ENCODE results near the gene MSH2.
"Not testable (repeated sequence)": the region's sequence is repeated elsewhere in the genome, so short reads cannot be mapped to it uniquely, and the experiment has no call there.

The MSH2 gene

GRCh38 chr2:47360283-47360682, 42.7 kb upstream of the MSH2 start:
- Mint-ChIP-seq H3K27me3 (ENCODE audit: low read depth) (no peaks in the 10 kb centered on the region), H3K9me3 (no peaks in the 10 kb centered on the region), H3K36me3 (ENCODE audit: low read depth) (no peaks in the 10 kb centered on the region), H3K27ac (no peak overlapping the region), H3K4me1 (peaks cover 6% of the 10 kb centered on the region), H3K4me3 (no peak overlapping the region)
- TF ChIP-seq, protein P1, sequence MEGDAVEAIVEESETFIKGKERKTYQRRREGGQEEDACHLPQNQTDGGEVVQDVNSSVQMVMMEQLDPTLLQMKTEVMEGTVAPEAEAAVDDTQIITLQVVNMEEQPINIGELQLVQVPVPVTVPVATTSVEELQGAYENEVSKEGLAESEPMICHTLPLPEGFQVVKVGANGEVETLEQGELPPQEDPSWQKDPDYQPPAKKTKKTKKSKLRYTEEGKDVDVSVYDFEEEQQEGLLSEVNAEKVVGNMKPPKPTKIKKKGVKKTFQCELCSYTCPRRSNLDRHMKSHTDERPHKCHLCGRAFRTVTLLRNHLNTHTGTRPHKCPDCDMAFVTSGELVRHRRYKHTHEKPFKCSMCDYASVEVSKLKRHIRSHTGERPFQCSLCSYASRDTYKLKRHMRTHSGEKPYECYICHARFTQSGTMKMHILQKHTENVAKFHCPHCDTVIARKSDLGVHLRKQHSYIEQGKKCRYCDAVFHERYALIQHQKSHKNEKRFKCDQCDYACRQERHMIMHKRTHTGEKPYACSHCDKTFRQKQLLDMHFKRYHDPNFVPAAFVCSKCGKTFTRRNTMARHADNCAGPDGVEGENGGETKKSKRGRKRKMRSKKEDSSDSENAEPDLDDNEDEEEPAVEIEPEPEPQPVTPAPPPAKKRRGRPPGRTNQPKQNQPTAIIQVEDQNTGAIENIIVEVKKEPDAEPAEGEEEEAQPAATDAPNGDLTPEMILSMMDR (IDR thresholded peaks at IDR 0.05; ENCODE audit: unreplicated experiment in 3 of 3), result no peak

DNA sequence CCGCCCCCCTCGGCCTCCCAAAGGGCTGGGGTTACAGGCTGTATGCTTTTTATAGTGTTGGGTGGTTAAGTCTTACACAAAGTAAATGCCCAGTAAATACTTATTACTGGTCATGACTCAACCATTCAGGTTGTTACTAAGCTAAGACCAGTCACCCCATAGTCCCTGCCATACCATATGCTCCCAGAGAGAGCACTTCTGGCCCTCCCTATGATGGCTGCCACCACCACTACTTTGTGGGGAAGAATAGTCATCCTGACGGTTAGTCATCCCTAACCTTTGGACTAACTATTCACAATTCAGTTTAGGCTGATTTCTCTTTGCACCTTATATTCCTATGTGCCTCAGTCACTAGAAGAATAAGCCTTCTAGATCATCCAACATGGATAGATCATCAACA, 42.0 kb upstream of the MSH2 start:
- H3K36me3 Mint-ChIP-seq (ENCODE audit: low read depth), result no peaks in the 10 kb centered on the region
- no peaks in the 10 kb centered on the region for H3K9me3 Mint-ChIP-seq
- TF ChIP-seq, protein P1 (IDR thresholded peaks at IDR 0.05; ENCODE audit: unreplicated experiment in 3 of 3), result no peak
- H3K4me1 Mint-ChIP-seq, result peaks cover 6% of the 10 kb centered on the region
- H3K27me3 Mint-ChIP-seq (ENCODE audit: low read depth), result peaks cover 4% of the 10 kb centered on the region
- no peak overlapping the region for H3K4me3 Mint-ChIP-seq
- no peak overlapping the region for H3K27ac Mint-ChIP-seq

GRCh38 chr2:47361505-47362229, 41.3 kb upstream of the MSH2 start:
- H3K36me3 Mint-ChIP-seq (ENCODE audit: low read depth); H3K27me3 Mint-ChIP-seq (ENCODE audit: low read depth); H3K4me3 Mint-ChIP-seq; H3K4me1 Mint-ChIP-seq; H3K9me3 Mint-ChIP-seq: not testable (repeated sequence)
- H3K27ac Mint-ChIP-seq, result peak overlapping the region in 1 of 3 experiments; percentile 4

DNA sequence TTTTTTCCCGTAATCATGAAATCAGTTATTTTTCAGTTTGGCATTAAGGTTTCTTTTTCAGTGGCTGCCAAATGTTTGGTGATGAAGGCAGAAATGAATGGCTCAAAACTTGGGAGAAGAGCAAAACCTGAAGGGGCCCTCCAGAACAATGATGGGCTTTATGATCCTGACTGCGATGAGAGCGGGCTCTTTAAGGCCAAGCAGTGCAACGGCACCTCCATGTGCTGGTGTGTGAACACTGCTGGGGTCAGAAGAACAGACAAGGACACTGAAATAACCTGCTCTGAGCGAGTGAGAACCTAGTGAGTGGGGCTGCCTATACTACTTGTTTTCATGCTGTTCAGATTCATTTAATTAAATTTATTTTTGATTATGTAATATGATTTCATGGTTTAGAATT, 29.2 kb upstream of the MSH2 start:
- Mint-ChIP-seq H3K27ac (peak overlapping the region in 1 of 3 experiments; percentile 33), H3K27me3 (ENCODE audit: low read depth) (peaks cover 25% of the 10 kb centered on the region), H3K36me3 (ENCODE audit: low read depth) (peaks cover 8% of the 10 kb centered on the region), H3K4me3 (no peak overlapping the region), H3K4me1 (peaks cover 5% of the 10 kb centered on the region), H3K9me3 (no peaks in the 10 kb centered on the region)
- TF ChIP-seq, protein P1 (IDR thresholded peaks at IDR 0.05; ENCODE audit: unreplicated experiment in 3 of 3), result peak in 1 of 3 experiments; percentile 11

DNA sequence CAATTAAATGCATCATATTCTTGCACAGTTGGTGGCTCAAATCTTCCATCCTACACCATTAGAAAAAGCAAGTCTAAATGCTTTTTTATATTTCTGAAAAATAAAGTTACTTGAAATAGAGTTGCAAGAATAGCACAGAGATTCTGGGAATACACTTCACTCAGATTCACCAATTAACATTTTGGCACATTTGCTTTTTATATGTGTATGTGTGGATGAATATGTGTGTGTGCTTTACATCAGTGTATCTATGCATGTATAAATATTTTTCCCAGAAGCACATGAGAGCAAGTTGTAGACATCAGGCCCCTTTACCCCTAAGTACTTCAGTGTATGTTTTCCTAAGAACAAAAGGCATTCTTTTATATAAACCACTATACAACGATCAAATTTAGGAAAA, 27.6 kb upstream of the MSH2 start:
- Mint-ChIP-seq H3K4me1 (peaks cover 5% of the 10 kb centered on the region), H3K36me3 (ENCODE audit: low read depth) (peaks cover 19% of the 10 kb centered on the region), H3K4me3 (no peak overlapping the region), H3K27ac (no peak overlapping the region), H3K9me3 (no peaks in the 10 kb centered on the region), H3K27me3 (ENCODE audit: low read depth) (peaks cover 22% of the 10 kb centered on the region)
- TF ChIP-seq, protein P1 (IDR thresholded peaks at IDR 0.05; ENCODE audit: unreplicated experiment in 3 of 3), result no peak

- no peaks in the 10 kb centered on the region for H3K4me1 Mint-ChIP-seq
- H3K36me3 Mint-ChIP-seq (ENCODE audit: low read depth), result peaks cover 35% of the 10 kb centered on the region
- H3K4me3 Mint-ChIP-seq, result no peak overlapping the region
- no peak overlapping the region for H3K27ac Mint-ChIP-seq
- TF ChIP-seq, protein P1 (IDR thresholded peaks at IDR 0.05; ENCODE audit: unreplicated experiment in 3 of 3), result no peak
- no peaks in the 10 kb centered on the region for H3K27me3 Mint-ChIP-seq (ENCODE audit: low read depth)
- H3K9me3 Mint-ChIP-seq, result no peaks in the 10 kb centered on the region
These were observed 23.6 kb upstream of the MSH2 start for GRCh38 chr2:47379384-47379783.

Data from nephron (organoid).